PC-9 (cell line): ENCODE data around the gene PPM1K. TPM values are rescaled to one million over a fixed set of nuclear protein-coding genes. Genes with fewer than 3 reads are reported as not detected.

Source experiments
- BruUV-seq: library from RNA; stranded (reverse); fragments of 400-500 nt; replicated peaks from 2 replicates; lab custom pipeline; 2021; lab: Mats Ljungman, UMichigan
- CTCF ChIA-PET: fragments of 300-600 bp; sonication (Branson Sonifier 250); formaldehyde crosslinking; loops from one replicate; lab custom pipeline; 2022; ENCODE audit warnings: antibody characterized with exemption; lab: Charles Lee
- POLR2A ChIA-PET: fragments of 300-600 bp; sonication (Branson Sonifier 250); formaldehyde crosslinking; loops from one replicate; lab custom pipeline; 2022; ENCODE audit warnings: antibody characterized with exemption; ENCODE audit not compliant: unreplicated experiment; lab: Charles Lee
- DNase-seq, 2 experiments: peaks; one replicate each; pipeline versions ENCODE4 v3.0.0 to v3.0.0-alpha.2; 2015 to 2022; ENCODE audit warnings: mixed read lengths in 1 of 2
- H2AFZ ChIP-seq: fragments of 200-600 bp; sonication (generic); 2 replicates; pipeline ENCODE4 v1.8.1; 2017; ENCODE audit warnings: antibody characterized with exemption
- H3F3A ChIP-seq: fragments of 200-600 bp; sonication (generic); 2 replicates; pipeline ENCODE4 v1.8.1; 2017; ENCODE audit warnings: antibody characterized with exemption, mild to moderate bottlenecking, low read depth; ENCODE audit not compliant: insufficient read depth
- H3K27ac ChIP-seq: fragments of 200-600 bp; sonication (generic); 2 replicates; pipeline ENCODE4 v1.6.1; 2016; ENCODE audit warnings: mixed run types
- H3K27me3 ChIP-seq: fragments of 200-600 bp; sonication (generic); 2 replicates; pipeline ENCODE4 v1.6.1; 2016; ENCODE audit warnings: low read depth, mixed run types; ENCODE audit not compliant: insufficient read depth
- H3K36me3 ChIP-seq: fragments of 200-600 bp; sonication (generic); 2 replicates; pipeline ENCODE4 v1.6.1; 2016; ENCODE audit warnings: low read depth, mixed run types
- H3K4me1 ChIP-seq: fragments of 200-600 bp; sonication (generic); replicated peaks from 2 replicates; pipeline ENCODE4 v1.6.1; 2016; ENCODE audit warnings: mixed run types; ENCODE audit not compliant: insufficient read depth
- H3K4me2 ChIP-seq: fragments of 200-600 bp; sonication (generic); 2 replicates; pipeline ENCODE4 v1.6.1; 2017; ENCODE audit warnings: mixed run types
- H3K4me3 ChIP-seq: fragments of 200-600 bp; sonication (generic); 2 replicates; pipeline ENCODE4 v1.6.1; 2016; ENCODE audit warnings: mixed run types
- H3K79me2 ChIP-seq: fragments of 200-600 bp; sonication (generic); 2 replicates; pipeline ENCODE4 v1.6.1; 2017; ENCODE audit warnings: low read depth, mixed run types
- H3K9me2 ChIP-seq: fragments of 200-600 bp; sonication (generic); 2 replicates; pipeline ENCODE4 v1.8.1; 2017; ENCODE audit warnings: mild to moderate bottlenecking; ENCODE audit not compliant: insufficient read depth
- H3K9me3 ChIP-seq: fragments of 200-600 bp; sonication (generic); 2 replicates; pipeline ENCODE4 v1.8.1; 2016; ENCODE audit warnings: low read depth; ENCODE audit not compliant: insufficient read depth
- H4K20me1 ChIP-seq: fragments of 200-600 bp; sonication (generic); 2 replicates; pipeline ENCODE4 v1.8.1; 2017; ENCODE audit not compliant: insufficient read depth
- CTCF ChIP-seq: fragments of 200-600 bp; sonication (generic); conservative IDR thresholded peaks from 2 replicates; pipeline ENCODE4 v1.6.1; 2017; ENCODE audit warnings: mixed run types, antibody characterized with exemption, mild to moderate bottlenecking, moderate library complexity
- EZH2 ChIP-seq: fragments of 200-600 bp; sonication (generic); IDR thresholded peaks from 2 replicates; pipeline ENCODE4 v1.8.0; 2017; ENCODE audit warnings: antibody characterized with exemption, low read depth
- intact Hi-C: fragments of 100-400 bp; cut with micrococcal nuclease; formaldehyde crosslinking; loops from one replicate; pipeline ENCODE4 v1.10.0; 2022; ENCODE audit not compliant: unreplicated experiment
- total RNA-seq: library from RNA; stranded (reverse); gene quantifications from 2 replicates; pipeline ENCODE4 v1.2.3, GENCODE V29; 2021

The PPM1K gene
- total RNA-seq, 1 experiment from 2014 or later, result 5.7 TPM

GRCh38 chr4:88297725-88298454, 13.5 kb upstream of the PPM1K start:
- Histone ChIP-seq H3K4me2 (no peak overlapping the region), H3F3A (no peaks in the 10 kb centered on the region), H3K9me3 (no peaks in the 10 kb centered on the region), H3K27me3 (no peaks in the 10 kb centered on the region), H3K4me3 (no peak overlapping the region), H4K20me1 (no peaks in the 10 kb centered on the region), H2AFZ (no peak overlapping the region), H3K9me2 (no peaks in the 10 kb centered on the region), H3K4me1 (no peaks in the 10 kb centered on the region), H3K79me2 (no peaks in the 10 kb centered on the region), H3K27ac (no peak overlapping the region), H3K36me3 (no peaks in the 10 kb centered on the region)
- no peak for TF ChIP-seq EZH2
- no peak for TF ChIP-seq CTCF
- ChIA-PET POLR2A (no interaction called here), CTCF (no interaction called here)
- no peak for DNase-seq
- intact Hi-C loops, result no loop called here
- no TSS peak for BruUV-seq

GRCh38 chr4:88297212-88297516, 12.8 kb upstream of the PPM1K start:
- CTCF ChIA-PET, result no interaction called here
- DNase-seq, result no peak
- H3K9me2 ChIP-seq, result no peaks in the 10 kb centered on the region
- no peaks in the 10 kb centered on the region for H3F3A ChIP-seq
- TF ChIP-seq CTCF (no peak), EZH2 (no peak)
- H3K9me3 ChIP-seq, result no peaks in the 10 kb centered on the region
- H3K27ac ChIP-seq, result no peak overlapping the region
- no TSS peak for BruUV-seq
- POLR2A ChIA-PET, result no interaction called here
- H3K4me1 ChIP-seq, result no peaks in the 10 kb centered on the region
- no peaks in the 10 kb centered on the region for H3K79me2 ChIP-seq
- H4K20me1 ChIP-seq, result no peaks in the 10 kb centered on the region
- no peaks in the 10 kb centered on the region for H3K36me3 ChIP-seq
- H3K27me3 ChIP-seq, result no peaks in the 10 kb centered on the region
- intact Hi-C loops, result no loop called here
- no peak overlapping the region for H3K4me3 ChIP-seq
- H3K4me2 ChIP-seq, result no peak overlapping the region
- no peak overlapping the region for H2AFZ ChIP-seq

GRCh38 chr4:88296413-88297211, 12.3 kb upstream of the PPM1K start:
- no peaks in the 10 kb centered on the region for H3K4me1 ChIP-seq
- CTCF ChIA-PET, result no interaction called here
- H3F3A ChIP-seq, result no peaks in the 10 kb centered on the region
- H3K9me2 ChIP-seq, result no peaks in the 10 kb centered on the region
- DNase-seq, result no peak
- intact Hi-C loops, result no loop called here
- no peaks in the 10 kb centered on the region for H3K9me3 ChIP-seq
- H3K27me3 ChIP-seq, result no peaks in the 10 kb centered on the region
- H3K27ac ChIP-seq, result no peak overlapping the region
- no peak overlapping the region for H3K4me3 ChIP-seq
- TF ChIP-seq CTCF (no peak), EZH2 (no peak)
- H3K79me2 ChIP-seq, result no peaks in the 10 kb centered on the region
- H4K20me1 ChIP-seq, result no peaks in the 10 kb centered on the region
- no peak overlapping the region for H3K4me2 ChIP-seq
- H2AFZ ChIP-seq, result no peak overlapping the region
- BruUV-seq, result no TSS peak
- no peaks in the 10 kb centered on the region for H3K36me3 ChIP-seq
- POLR2A ChIA-PET, result interaction anchor here (0.5 kb wide), 1 partner anchor 126 kb away, joined by 3 read pairs; no protein-coding TSS in a partner anchor
